Renal cortical epithelial cell (primary cell): ENCODE results near the gene ASCL4. TPM values are rescaled to one million over a fixed set of nuclear protein-coding genes. Genes with fewer than 3 reads are reported as not detected.

Experiments used
- total RNA-seq: library from RNA; depleted of rRNA; stranded (reverse); fragments of >200 nt; gene quantifications from 2 replicates; pipeline ENCODE4 v1.2.3, GENCODE V29; 2014

The ASCL4 gene
- total RNA-seq, 1 donor from 2014 or later: not detected

Other genes with a start within 250 kb of the ASCL4 start
- gene PWP1, start 88.9 kb upstream of the ASCL4 start, total RNA-seq: 117 and 151 TPM in 2 replicates
- 23.6 and 39.6 TPM in 2 replicates for gene PRDM4, start 13.6 kb upstream of the ASCL4 start, total RNA-seq